HFFc6 (cell line): Measurements from ENCODE around the gene CLTCL1. TPM values are rescaled to one million over a fixed set of nuclear protein-coding genes. Genes with fewer than 3 reads are reported as not detected.

ENCODE experiments used
- DNase-seq: peaks from one replicate; pipeline ENCODE4 v3.0.0-alpha.2; 2018
- H3K27ac Mint-ChIP-seq: 2 replicates; pipeline ENCODE4 v1.8.0; 2020; ENCODE audit warnings: mild to moderate bottlenecking, mixed read lengths
- H3K27me3 Mint-ChIP-seq: 2 replicates; pipeline ENCODE4 v1.8.0; 2021; ENCODE audit warnings: mild to moderate bottlenecking, moderate library complexity, mixed read lengths; ENCODE audit not compliant: insufficient read depth
- H3K36me3 Mint-ChIP-seq: 2 replicates; pipeline ENCODE4 v1.8.0; 2021; ENCODE audit warnings: low read depth, mixed read lengths
- H3K4me1 Mint-ChIP-seq: 2 replicates; pipeline ENCODE4 v1.8.0; 2020; ENCODE audit warnings: low read depth, mixed read lengths
- H3K4me3 Mint-ChIP-seq: 2 replicates; pipeline ENCODE4 v1.8.0; 2020; ENCODE audit warnings: mild to moderate bottlenecking, moderate library complexity, mixed read lengths
- H3K9me3 Mint-ChIP-seq: 2 replicates; pipeline ENCODE4 v1.8.0; 2020; ENCODE audit warnings: mild to moderate bottlenecking, mixed read lengths
- CTCF ChIP-seq: fragments of 200-600 bp; sonication (generic); IDR thresholded peaks from 2 replicates; pipeline ENCODE4 v1.5.0; 2021; ENCODE audit warnings: antibody characterized with exemption, mild to moderate bottlenecking
- total RNA-seq, 6 experiments: library from RNA; stranded (reverse); fragmentation: NEBNext Ultra II Directional; extraction: Animal tissue kit (Norgen Biotek cat#: 25700); gene quantifications; 2 replicates in 1 of 6; 3 replicates in 5 of 6; pipeline ENCODE4 v1.2.3, GENCODE V29; 2021

CLTCL1 gene
- total RNA-seq, 6 experiments from 2014 or later, result 6.3 to 9.0 (median 7.3) TPM

GRCh38 chr22:19201869-19202798, 89.4 kb downstream of the CLTCL1 start:
- Mint-ChIP-seq H3K4me3 (peak overlapping the region; percentile 43; the same call in 1 of the 2 replicates), H3K27me3 (peaks cover 7% of the 10 kb centered on the region), H3K4me1 (no peaks in the 10 kb centered on the region), H3K36me3 (0 out of 2 replicates have a peak, but pooled peaks cover 5% of the 10 kb centered on the region), H3K9me3 (no peaks in the 10 kb centered on the region; the same call in 1 of the 2 replicates), H3K27ac (no peak overlapping the region)
- no peak for DNase-seq
- TF ChIP-seq CTCF, result no peak

- no peaks in the 10 kb centered on the region; the same call in 1 of the 2 replicates for H3K9me3 Mint-ChIP-seq
- H3K4me3 Mint-ChIP-seq, result no peak overlapping the region
- H3K27me3 Mint-ChIP-seq, result peaks cover 8% of the 10 kb centered on the region
- DNase-seq, result no peak
- TF ChIP-seq CTCF, result no peak
- H3K36me3 Mint-ChIP-seq, result 0 out of 2 replicates have a peak, but pooled peaks cover 5% of the 10 kb centered on the region
- H3K4me1 Mint-ChIP-seq, result no peaks in the 10 kb centered on the region
- no peak overlapping the region for H3K27ac Mint-ChIP-seq
Measured at GRCh38 chr22:19201130-19201868, 90.2 kb downstream of the CLTCL1 start.

GRCh38 chr22:19199479-19199878, 92.0 kb downstream of the CLTCL1 start:
- TF ChIP-seq CTCF, result no peak
- H3K36me3 Mint-ChIP-seq, result peaks cover 5% of the 10 kb centered on the region; the same call in 1 of the 2 replicates
- H3K4me1 Mint-ChIP-seq, result no peaks in the 10 kb centered on the region
- H3K4me3 Mint-ChIP-seq, result no peak overlapping the region
- H3K27me3 Mint-ChIP-seq, result peaks cover 8% of the 10 kb centered on the region
- no peak for DNase-seq
- H3K27ac Mint-ChIP-seq, result no peak overlapping the region
- no peaks in the 10 kb centered on the region; the same call in 1 of the 2 replicates for H3K9me3 Mint-ChIP-seq

GRCh38 chr22:19197997-19198865, 93.3 kb downstream of the CLTCL1 start:
- no peak for DNase-seq
- H3K4me1 Mint-ChIP-seq, result no peaks in the 10 kb centered on the region
- TF ChIP-seq CTCF, result no peak
- no peak overlapping the region for H3K4me3 Mint-ChIP-seq
- no peaks in the 10 kb centered on the region; the same call in 1 of the 2 replicates for H3K9me3 Mint-ChIP-seq
- H3K36me3 Mint-ChIP-seq, result peaks cover 10% of the 10 kb centered on the region
- peaks cover 8% of the 10 kb centered on the region for H3K27me3 Mint-ChIP-seq
- H3K27ac Mint-ChIP-seq, result no peak overlapping the region
